GM12872 (cell line): ENCODE results near the gene IPP.

ENCODE experiments used
- CTCF ChIP-seq: IDR thresholded peaks from 3 replicates; pipeline ENCODE4 v1.5.1; 2011; ENCODE audit warnings: low read depth, mild to moderate bottlenecking, low read length, moderate library complexity; ENCODE audit not compliant: insufficient read depth

IPP gene

GRCh38 chr1:45659222-45659621 lies 91.2 kb downstream of the IPP start:
- no peak for TF ChIP-seq CTCF

- no peak for TF ChIP-seq CTCF
These were observed 92.3 kb downstream of the IPP start for GRCh38 chr1:45658171-45658570.

- TF ChIP-seq CTCF = no peak
These were observed 93.8 kb downstream of the IPP start for GRCh38 chr1:45656573-45657226.

- TF ChIP-seq CTCF = no peak
These were observed 95.7 kb downstream of the IPP start for GRCh38 chr1:45654540-45655280.
